ENCODE results near the gene TANGO2.

The TANGO2 gene

GRCh38 chr22:20020533-20021195 lies at the start of gene TANGO2:
TANGO2 (plus strand) TSS chr22:20021110; CDS start chr22:20036799, 15,689 bp downstream.
- peak; percentile 66 to 96 for DNase-seq

- no peak for DNase-seq
Observed at GRCh38 chr22:19971276-19972124, 49.4 kb upstream of the TANGO2 start.

GRCh38 chr22:19972251-19972650 lies 48.7 kb upstream of the TANGO2 start:
- DNase-seq, result no peak

- DNase-seq, result no peak
Observed at GRCh38 chr22:19972652-19973550, 48.0 kb upstream of the TANGO2 start.

GRCh38 chr22:19973551-19974267 lies 47.2 kb upstream of the TANGO2 start:
- DNase-seq, result no peak

- DNase-seq, result peak; percentile 71 to 84
Observed at GRCh38 chr22:19974268-19974861, 46.5 kb upstream of the TANGO2 start.

GRCh38 chr22:19974935-19975706 lies 45.8 kb upstream of the TANGO2 start:
- peak in 1 of 2 experiments; percentile 53 for DNase-seq

GRCh38 chr22:19975707-19976035 lies 45.2 kb upstream of the TANGO2 start:
- DNase-seq, result no peak

- no peak for DNase-seq
Observed at GRCh38 chr22:19976671-19977070, 44.2 kb upstream of the TANGO2 start.

- no peak for DNase-seq
Observed at GRCh38 chr22:19977296-19978243, 43.3 kb upstream of the TANGO2 start.

- no peak for DNase-seq
Observed at GRCh38 chr22:19978748-19979147, 42.2 kb upstream of the TANGO2 start.

GRCh38 chr22:19979712-19980493 lies 41.0 kb upstream of the TANGO2 start:
- DNase-seq, result no peak

GRCh38 chr22:19980766-19981165 lies 40.1 kb upstream of the TANGO2 start:
- no peak for DNase-seq

- DNase-seq, result no peak
Observed at GRCh38 chr22:19981171-19981960, 39.5 kb upstream of the TANGO2 start.

- DNase-seq, result no peak
Observed at GRCh38 chr22:19981961-19982920, 38.7 kb upstream of the TANGO2 start.

GRCh38 chr22:19982991-19983578 lies 37.8 kb upstream of the TANGO2 start:
- DNase-seq, result no peak

- peak in 1 of 2 experiments; percentile 43 for DNase-seq
Observed at GRCh38 chr22:19983741-19984140, 37.2 kb upstream of the TANGO2 start.

Measured in NCI-H446 (cell line).